Astrocyte (in vitro differentiated cells and primary cell): Measurements from ENCODE around the gene TRAM2. TPM values are rescaled to one million over a fixed set of nuclear protein-coding genes. Genes with fewer than 3 reads are reported as not detected.
"Not testable (repeated sequence)": the region's sequence is repeated elsewhere in the genome, so short reads cannot be mapped to it uniquely, and the experiment has no call there.

Experiments
- DNase-seq: peaks from one replicate; pipeline ENCODE4 v3.0.0-alpha.2; 2010; ENCODE audit warnings: low read depth
- FAIRE-seq: peaks from 2 replicates; lab custom pipeline; 2011; peaks lifted over from hg19 to GRCh38; lab: Jason Lieb, UNC
- H2AFZ ChIP-seq: 2 replicates; pipeline ENCODE4 v1.6.0; 2012; ENCODE audit warnings: low read depth, low read length, inconsistent platforms
- H3K27ac ChIP-seq: 2 replicates; pipeline ENCODE4 v1.5.1; 2011; ENCODE audit warnings: low read depth, low read length, inconsistent platforms
- H3K27me3 ChIP-seq: 2 replicates; pipeline ENCODE4 v1.6.0; 2011; ENCODE audit warnings: low read length, inconsistent platforms; ENCODE audit not compliant: insufficient read depth
- H3K36me3 ChIP-seq: 2 replicates; pipeline ENCODE4 v1.5.1; 2011; ENCODE audit warnings: low read length, inconsistent platforms; ENCODE audit not compliant: insufficient read depth
- H3K4me1 ChIP-seq: 2 replicates; pipeline ENCODE4 v1.5.1; 2011; ENCODE audit warnings: low read length, inconsistent platforms; ENCODE audit not compliant: insufficient read depth
- H3K4me2 ChIP-seq: 2 replicates; pipeline ENCODE4 v1.6.0; 2012; ENCODE audit warnings: low read length, inconsistent platforms
- H3K4me3 ChIP-seq: 2 replicates; pipeline ENCODE4 v1.5.1; 2011; ENCODE audit warnings: low read depth, mild to moderate bottlenecking, low read length, inconsistent platforms; ENCODE audit not compliant: insufficient read depth
- H3K79me2 ChIP-seq: 2 replicates; pipeline ENCODE4 v1.6.0; 2012; ENCODE audit warnings: mild to moderate bottlenecking, low read length, inconsistent platforms; ENCODE audit not compliant: insufficient read depth
- H3K9ac ChIP-seq: 2 replicates; pipeline ENCODE4 v1.6.0; 2012; ENCODE audit warnings: mild to moderate bottlenecking, low read length, inconsistent platforms
- H3K9me3 ChIP-seq: 2 replicates; pipeline ENCODE4 v1.5.1; 2012; ENCODE audit warnings: low read depth, mild to moderate bottlenecking, low read length, inconsistent platforms; ENCODE audit not compliant: insufficient read depth
- H4K20me1 ChIP-seq: 2 replicates; pipeline ENCODE4 v1.6.0; 2012; ENCODE audit warnings: low read length, inconsistent platforms; ENCODE audit not compliant: insufficient read depth
- H3K27ac Mint-ChIP-seq: one replicate; pipeline ENCODE4 v1.8.0; 2021; ENCODE audit warnings: mild to moderate bottlenecking, mixed read lengths; ENCODE audit not compliant: unreplicated experiment
- H3K27me3 Mint-ChIP-seq: one replicate; pipeline ENCODE4 v1.8.0; 2021; ENCODE audit warnings: low read depth, mixed read lengths; ENCODE audit not compliant: unreplicated experiment
- H3K36me3 Mint-ChIP-seq: one replicate; pipeline ENCODE4 v1.8.0; 2021; ENCODE audit warnings: low read depth, mixed read lengths; ENCODE audit not compliant: unreplicated experiment
- H3K4me1 Mint-ChIP-seq: one replicate; pipeline ENCODE4 v1.8.0; 2021; ENCODE audit warnings: low read depth, mixed read lengths; ENCODE audit not compliant: unreplicated experiment
- H3K4me3 Mint-ChIP-seq: one replicate; pipeline ENCODE4 v1.8.0; 2021; ENCODE audit warnings: mild to moderate bottlenecking, moderate library complexity, mixed read lengths; ENCODE audit not compliant: unreplicated experiment
- H3K9me3 Mint-ChIP-seq: one replicate; pipeline ENCODE4 v1.8.0; 2021; ENCODE audit warnings: mild to moderate bottlenecking, mixed read lengths; ENCODE audit not compliant: unreplicated experiment
- CTCF ChIP-seq: IDR thresholded peaks from 2 replicates; pipeline ENCODE4 v1.5.1; 2011; ENCODE audit warnings: low read depth, mild to moderate bottlenecking, inconsistent platforms, low read length, moderate library complexity; ENCODE audit not compliant: insufficient read depth
- EZH2 ChIP-seq: IDR thresholded peaks from 2 replicates; pipeline ENCODE4 v1.6.1; 2012; ENCODE audit warnings: mild to moderate bottlenecking, low read length, inconsistent platforms; ENCODE audit not compliant: insufficient read depth
- total RNA-seq: library from RNA; stranded (reverse); gene quantifications from 2 replicates; pipeline ENCODE4 v1.2.1, GENCODE V29; 2021

The TRAM2 gene
- total RNA-seq, 1 donor from 2014 or later: 93.4 TPM

- no peaks in the 10 kb centered on the region for H3K27me3 Mint-ChIP-seq
- H4K20me1 ChIP-seq: no peaks in the 10 kb centered on the region
- no peak overlapping the region for H3K4me3 Mint-ChIP-seq
- H3K4me1 Mint-ChIP-seq: no peaks in the 10 kb centered on the region
- no peaks in the 10 kb centered on the region for H3K79me2 ChIP-seq
- H3K9me3 ChIP-seq: no peaks in the 10 kb centered on the region
- no peak overlapping the region for H2AFZ ChIP-seq
- no peak overlapping the region for H3K9ac ChIP-seq
- H3K27me3 ChIP-seq: no peaks in the 10 kb centered on the region
- no peak overlapping the region for H3K4me3 ChIP-seq
- FAIRE-seq (no peak), DNase-seq (no peak)
- H3K4me2 ChIP-seq: no peak overlapping the region
- H3K36me3 Mint-ChIP-seq: peaks cover 8% of the 10 kb centered on the region
- no peak overlapping the region for H3K27ac ChIP-seq
- no peaks in the 10 kb centered on the region for H3K4me1 ChIP-seq
- no peaks in the 10 kb centered on the region for H3K36me3 ChIP-seq
- H3K9me3 Mint-ChIP-seq: no peaks in the 10 kb centered on the region
- no peak for TF ChIP-seq CTCF
- no peak for TF ChIP-seq EZH2
- H3K27ac Mint-ChIP-seq: no peak overlapping the region
Observed at GRCh38 chr6:52475307-52475706, 101.6 kb downstream of the TRAM2 start.

- Mint-ChIP-seq H3K4me3 (no peak overlapping the region), H3K4me1 (no peaks in the 10 kb centered on the region), H3K27me3 (no peaks in the 10 kb centered on the region), H3K27ac (no peak overlapping the region), H3K9me3 (no peaks in the 10 kb centered on the region), H3K36me3 (peaks cover 3% of the 10 kb centered on the region)
- Histone ChIP-seq H3K9ac (no peak overlapping the region), H4K20me1 (no peaks in the 10 kb centered on the region), H3K27ac (no peak overlapping the region), H3K4me3 (no peak overlapping the region), H3K4me1 (no peaks in the 10 kb centered on the region), H3K9me3 (no peaks in the 10 kb centered on the region), H3K27me3 (no peaks in the 10 kb centered on the region), H3K4me2 (no peak overlapping the region), H3K79me2 (no peaks in the 10 kb centered on the region), H2AFZ (no peak overlapping the region), H3K36me3 (no peaks in the 10 kb centered on the region)
- no peak for DNase-seq
- peak; percentile 37 for FAIRE-seq
- TF ChIP-seq EZH2 (no peak), CTCF (no peak)
Observed at GRCh38 chr6:52474173-52474572, 102.7 kb downstream of the TRAM2 start.

- H3K27me3 ChIP-seq, H3K4me1 Mint-ChIP-seq, H3K79me2 ChIP-seq, H3K36me3 Mint-ChIP-seq, H3K9me3 ChIP-seq, H3K4me2 ChIP-seq, H4K20me1 ChIP-seq, H3K4me3 ChIP-seq, H3K4me1 ChIP-seq, H3K27me3 Mint-ChIP-seq, DNase-seq, H3K27ac ChIP-seq, H3K9me3 Mint-ChIP-seq, H3K27ac Mint-ChIP-seq, H2AFZ ChIP-seq, H3K9ac ChIP-seq, H3K36me3 ChIP-seq, H3K4me3 Mint-ChIP-seq, FAIRE-seq: not testable (repeated sequence)
Observed at GRCh38 chr6:52461194-52461593, 115.7 kb downstream of the TRAM2 start.
